Activated T-helper 1 cell treated with anti-CD3 and anti-CD28 coated beads, Interleukin-12 subunit alpha, Interleukin-12 subunit beta, Interleukin-2, Interleukin-4 antibody, amounts not matched to agents 30 ng/mL and 10 ng/mL and 1 ng/mL, durations not matched to agents 14 hours and 24 hours and 36 hours (primary cell): ENCODE data around the gene GPX3. TPM values are rescaled to one million over a fixed set of nuclear protein-coding genes. Genes with fewer than 3 reads are reported as not detected.
A peak's percentile ranks its signal among the peaks of the same experiment; 100 is the strongest.

Source experiments
- DNase-seq: peaks from one replicate; pipeline ENCODE4 v3.0.0; 2021; ENCODE audit warnings: low spot score
- H3K27ac Mint-ChIP-seq: one replicate; pipeline ENCODE4 v1.8.0; 2021; ENCODE audit warnings: mild to moderate bottlenecking, mixed read lengths
- H3K27me3 Mint-ChIP-seq: one replicate; pipeline ENCODE4 v1.8.0; 2022; ENCODE audit warnings: mild to moderate bottlenecking, moderate library complexity, mixed read lengths; ENCODE audit not compliant: insufficient read depth
- H3K36me3 Mint-ChIP-seq: one replicate; pipeline ENCODE4 v1.8.0; 2021; ENCODE audit warnings: low read depth, mixed read lengths
- H3K4me1 Mint-ChIP-seq: one replicate; pipeline ENCODE4 v1.8.0; 2021; ENCODE audit warnings: low read depth, mixed read lengths
- H3K4me3 Mint-ChIP-seq: one replicate; pipeline ENCODE4 v1.8.0; 2021; ENCODE audit warnings: mild to moderate bottlenecking, moderate library complexity, mixed read lengths
- H3K9me3 Mint-ChIP-seq: one replicate; pipeline ENCODE4 v1.8.0; 2021; ENCODE audit warnings: mixed read lengths
- intact Hi-C: fragments of 100-400 bp; cut with micrococcal nuclease; formaldehyde crosslinking; loops from one replicate; pipeline ENCODE4 v1.15.1; 2024
- total RNA-seq: library from RNA; stranded (reverse); gene quantifications from 2 replicates; pipeline ENCODE4 v1.2.3, GENCODE V29; 2022

The GPX3 gene
- total RNA-seq, 1 donor from 2014 or later = not detected

DNA sequence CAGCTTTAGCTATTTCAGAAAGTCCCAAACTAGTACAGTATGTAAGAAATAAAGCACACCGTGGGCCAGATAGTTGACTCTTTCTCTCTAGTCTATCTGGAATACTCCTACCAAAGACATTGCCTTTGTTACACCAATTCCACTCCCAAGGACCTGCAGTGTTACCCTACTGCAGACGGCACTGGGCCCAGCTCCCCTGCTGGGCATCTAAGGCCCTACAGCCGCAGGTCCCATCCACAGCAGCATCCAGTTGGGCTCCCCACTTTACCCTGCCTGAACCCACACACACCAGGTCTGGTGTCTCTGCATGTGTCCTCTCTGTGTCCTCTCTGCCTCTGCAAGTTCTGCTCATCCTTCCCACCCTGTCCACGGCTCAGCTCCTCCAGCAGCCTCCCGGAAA lies 37.9 kb downstream of the GPX3 start:
- H3K36me3 Mint-ChIP-seq = peaks cover 60% of the 10 kb centered on the region
- no peaks in the 10 kb centered on the region for H3K27me3 Mint-ChIP-seq
- H3K9me3 Mint-ChIP-seq = no peaks in the 10 kb centered on the region
- intact Hi-C loops = no loop called here
- no peak for DNase-seq
- H3K27ac Mint-ChIP-seq = no peak overlapping the region
- H3K4me1 Mint-ChIP-seq = peaks cover 40% of the 10 kb centered on the region
- H3K4me3 Mint-ChIP-seq = no peak overlapping the region

DNA sequence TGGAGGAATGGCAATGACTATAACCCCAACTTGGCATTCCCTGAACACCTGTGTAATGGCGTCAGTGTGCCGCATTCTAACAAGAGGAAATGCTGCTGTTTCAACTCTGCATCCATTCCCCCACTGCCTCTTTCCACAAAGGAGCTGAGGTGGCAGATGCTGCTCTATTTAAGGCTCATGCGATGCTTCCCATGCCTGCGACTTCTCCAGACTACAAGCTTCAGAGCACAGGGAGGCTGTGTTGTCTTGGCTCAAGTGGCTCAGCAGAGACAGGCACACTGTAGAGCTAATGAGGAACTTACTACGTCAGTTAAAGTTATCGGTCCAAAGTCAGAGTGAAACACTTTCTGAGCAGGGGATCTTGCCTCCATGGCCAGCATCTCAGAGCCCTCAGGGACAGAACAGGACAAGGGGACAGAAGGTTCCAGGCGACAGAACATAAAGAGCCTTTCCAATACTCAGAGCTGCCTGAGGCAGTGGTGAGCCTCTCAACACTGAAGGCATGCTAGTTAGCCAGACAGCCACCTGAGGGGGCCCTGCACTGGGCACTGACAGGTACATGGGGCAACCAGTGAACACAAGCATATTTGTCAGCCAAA lies 38.6 kb downstream of the GPX3 start:
- peaks cover 61% of the 10 kb centered on the region for H3K36me3 Mint-ChIP-seq
- DNase-seq = no peak
- H3K4me3 Mint-ChIP-seq = peak overlapping the region; percentile 45

DNA sequence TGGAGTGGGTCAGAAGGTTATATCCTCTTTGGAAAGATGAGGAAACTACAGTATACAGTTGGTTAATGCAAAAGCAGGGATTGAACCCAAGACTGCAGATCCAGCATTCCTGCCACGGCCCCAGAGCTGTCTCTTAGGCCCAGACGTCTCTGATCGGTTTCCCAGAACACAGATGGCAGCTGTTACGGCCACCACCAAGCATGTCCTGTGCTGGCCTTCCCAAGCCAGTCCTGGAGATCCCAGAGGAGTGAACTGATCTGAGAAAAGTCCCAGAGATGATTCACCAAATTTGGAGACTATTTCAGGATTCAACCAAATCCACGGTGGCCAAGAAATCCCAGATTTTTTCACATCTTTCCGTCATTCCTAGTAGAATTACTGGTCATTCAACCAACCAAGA lies 40.4 kb downstream of the GPX3 start:
- H3K9me3 Mint-ChIP-seq = no peaks in the 10 kb centered on the region
- H3K36me3 Mint-ChIP-seq = peaks cover 52% of the 10 kb centered on the region
- no peak for DNase-seq
- no peak overlapping the region for H3K4me3 Mint-ChIP-seq
- intact Hi-C loops = no loop called here
- no peaks in the 10 kb centered on the region for H3K27me3 Mint-ChIP-seq
- H3K4me1 Mint-ChIP-seq = peaks cover 56% of the 10 kb centered on the region
- H3K27ac Mint-ChIP-seq = peak overlapping the region; percentile 96

More for the DNA sequence above, 38.6 kb downstream of the GPX3 start:
- no peaks in the 10 kb centered on the region for H3K9me3 Mint-ChIP-seq
- peaks cover 44% of the 10 kb centered on the region for H3K4me1 Mint-ChIP-seq
- H3K27ac Mint-ChIP-seq = peak overlapping the region; percentile 96
- intact Hi-C loops = no loop called here
- H3K27me3 Mint-ChIP-seq = no peaks in the 10 kb centered on the region

DNA sequence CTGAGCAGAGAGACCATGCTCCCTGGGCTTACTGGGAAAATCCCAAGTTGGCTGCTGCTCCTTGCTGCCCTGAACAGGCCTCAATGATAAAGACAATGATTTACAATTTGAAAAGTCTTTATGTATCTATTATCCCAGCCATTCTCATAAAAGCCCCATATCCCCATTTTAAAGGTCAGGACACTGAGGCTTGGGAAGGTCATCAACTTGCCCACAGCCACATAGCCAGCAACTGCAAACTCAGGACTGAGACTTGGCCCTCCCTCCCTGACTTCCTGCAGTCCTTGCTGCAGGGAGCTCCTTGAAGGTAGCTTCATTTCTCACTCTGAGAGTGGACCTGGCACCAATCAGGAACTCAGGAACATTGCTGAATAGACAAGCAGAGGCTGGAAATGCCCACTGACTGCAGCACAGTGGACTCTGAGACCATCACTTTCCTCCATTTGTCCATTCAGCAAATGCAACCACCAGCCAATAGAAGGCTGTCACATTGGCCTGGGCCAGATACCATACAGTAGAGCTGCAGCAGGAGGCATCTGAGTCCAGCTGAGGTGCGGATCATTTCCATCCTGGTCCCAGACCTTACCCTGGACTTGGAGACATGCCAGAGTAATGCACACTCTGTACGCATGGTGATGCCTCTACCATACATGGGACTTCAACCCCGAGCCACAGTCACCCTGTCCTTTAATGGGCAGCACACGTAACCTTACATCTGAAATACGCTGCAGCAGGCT lies 42.2 kb downstream of the GPX3 start:
- DNase-seq = no peak
- Mint-ChIP-seq H3K4me3 (no peak overlapping the region), H3K4me1 (peaks cover 74% of the 10 kb centered on the region), H3K9me3 (no peaks in the 10 kb centered on the region), H3K36me3 (peaks cover 54% of the 10 kb centered on the region), H3K27me3 (no peaks in the 10 kb centered on the region), H3K27ac (peak overlapping the region; percentile 87)
- intact Hi-C loops = no loop called here

DNA sequence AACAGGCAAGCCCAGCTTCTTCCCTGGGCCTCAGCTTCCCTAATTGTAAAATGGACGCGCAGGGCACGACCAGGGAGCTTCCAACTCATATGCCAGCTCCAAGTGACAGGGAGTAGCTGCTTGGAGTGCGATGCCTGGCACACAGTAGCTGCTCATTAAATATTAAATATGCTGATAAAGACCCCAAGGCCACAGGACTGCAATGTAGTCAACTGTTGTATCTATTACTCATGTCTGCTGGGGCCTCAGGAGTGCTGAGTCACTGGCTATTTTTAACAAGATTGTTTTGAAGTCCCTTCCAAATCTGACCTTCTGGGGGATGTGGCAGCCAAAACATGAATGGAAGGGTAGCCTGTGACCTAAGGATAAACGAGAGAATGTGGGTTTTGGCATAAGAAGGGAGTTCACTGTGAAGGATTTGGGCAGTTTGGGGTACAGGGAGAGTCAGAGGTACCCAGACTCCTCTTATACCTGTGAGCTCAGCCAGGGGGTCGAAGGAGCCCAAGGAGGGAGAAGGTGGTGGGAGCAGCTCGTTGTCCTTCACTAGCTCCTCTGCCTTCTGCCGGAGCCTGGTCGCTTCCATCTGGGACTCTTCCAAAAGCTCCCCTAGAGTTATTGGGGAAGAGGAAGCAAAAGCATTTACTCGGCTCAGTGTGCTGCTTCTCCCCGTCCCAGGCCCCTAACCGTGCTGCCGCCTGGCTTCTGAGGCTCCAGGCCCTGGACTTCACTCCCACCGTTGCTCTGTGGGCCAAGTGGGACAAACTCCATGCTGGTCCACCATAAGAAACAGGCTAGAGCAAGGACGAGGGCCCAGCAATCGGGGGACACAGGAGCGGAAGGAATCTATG lies 43.0 kb downstream of the GPX3 start:
- H3K27ac Mint-ChIP-seq = peak overlapping the region; percentile 87
- H3K36me3 Mint-ChIP-seq = peaks cover 56% of the 10 kb centered on the region
- H3K4me1 Mint-ChIP-seq = peaks cover 82% of the 10 kb centered on the region
- no peak for DNase-seq
- H3K9me3 Mint-ChIP-seq = no peaks in the 10 kb centered on the region
- no peaks in the 10 kb centered on the region for H3K27me3 Mint-ChIP-seq
- intact Hi-C loops = no loop called here
- H3K4me3 Mint-ChIP-seq = no peak overlapping the region

DNA sequence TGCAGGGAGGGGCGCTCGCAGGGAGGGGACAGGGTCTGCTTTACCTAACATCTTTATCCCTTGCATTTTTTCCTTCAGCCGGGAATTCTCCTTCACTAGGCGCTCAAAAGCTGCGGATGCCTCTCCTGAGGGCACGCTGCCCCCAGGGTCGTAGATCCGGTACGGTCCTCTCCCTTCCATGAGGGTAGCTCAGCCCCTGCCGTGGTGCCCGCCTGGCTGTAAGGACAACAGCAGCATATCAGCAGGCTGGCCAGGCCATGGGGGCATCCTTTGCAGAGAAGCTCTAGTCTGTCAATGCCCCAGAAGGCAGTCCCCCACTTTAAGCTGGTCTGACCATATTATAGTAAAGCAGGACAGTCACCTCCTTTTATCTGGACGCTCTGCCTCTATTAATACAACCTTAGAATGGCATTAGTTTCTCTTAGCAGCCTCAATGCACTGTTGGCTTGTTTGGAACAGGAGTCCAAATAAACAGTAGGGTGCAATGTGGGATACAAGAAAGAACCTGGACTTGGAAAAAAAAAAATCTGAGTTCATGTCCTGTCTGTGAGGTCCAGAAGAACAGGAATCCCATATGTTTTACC lies 44.6 kb downstream of the GPX3 start:
- Mint-ChIP-seq H3K27me3 (no peaks in the 10 kb centered on the region), H3K4me3 (no peak overlapping the region), H3K27ac (peak overlapping the region; percentile 42), H3K36me3 (peaks cover 48% of the 10 kb centered on the region), H3K9me3 (no peaks in the 10 kb centered on the region), H3K4me1 (peaks cover 86% of the 10 kb centered on the region)
- no peak for DNase-seq
- intact Hi-C loops = no loop called here

DNA sequence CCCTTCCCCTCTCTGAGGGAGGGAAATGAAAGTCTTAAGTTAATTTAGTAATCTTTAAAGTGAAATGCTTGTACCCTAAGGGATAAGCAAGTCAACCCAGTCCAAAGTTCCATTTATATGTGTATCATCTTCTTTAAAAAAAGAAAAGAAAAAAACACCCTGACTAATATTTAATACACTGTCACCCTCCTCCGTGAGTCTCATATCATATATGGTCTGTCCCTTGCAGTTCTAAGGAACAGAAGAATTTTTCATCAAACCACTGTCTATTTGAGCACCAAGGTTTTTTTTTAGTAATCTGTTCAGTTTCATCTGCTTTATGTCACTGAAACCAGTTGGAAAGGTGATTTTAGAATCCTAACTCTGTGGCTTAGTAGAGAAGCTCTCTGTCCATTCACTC lies 45.2 kb downstream of the GPX3 start:
- H3K4me1 Mint-ChIP-seq = peaks cover 86% of the 10 kb centered on the region
- peaks cover 45% of the 10 kb centered on the region for H3K36me3 Mint-ChIP-seq
- no peak for DNase-seq
- H3K27me3 Mint-ChIP-seq = no peaks in the 10 kb centered on the region
- H3K9me3 Mint-ChIP-seq = no peaks in the 10 kb centered on the region
- H3K27ac Mint-ChIP-seq = peak overlapping the region; percentile 42
- H3K4me3 Mint-ChIP-seq = peak overlapping the region; percentile 6
- intact Hi-C loops = no loop called here

DNA sequence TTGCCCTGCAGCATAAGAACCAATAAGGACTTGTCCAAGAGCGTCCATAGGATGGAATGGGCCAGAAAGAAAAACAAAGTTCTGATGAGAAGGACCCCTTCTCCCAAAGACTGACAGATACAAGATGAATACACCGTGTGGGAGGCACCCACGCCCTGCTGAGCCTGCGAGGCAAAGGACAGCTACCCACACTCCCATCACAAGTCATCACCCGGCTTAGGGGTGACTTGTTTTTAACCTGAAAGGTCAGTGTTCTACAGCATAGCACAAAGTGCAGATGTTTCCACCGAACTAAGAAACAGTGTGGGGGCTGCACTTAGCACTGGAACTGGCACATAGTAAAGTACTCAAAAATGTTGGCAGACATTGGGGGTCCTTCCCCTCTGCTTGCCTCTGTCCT lies 46.5 kb downstream of the GPX3 start:
- DNase-seq = no peak
- H3K4me1 Mint-ChIP-seq = peaks cover 86% of the 10 kb centered on the region
- H3K36me3 Mint-ChIP-seq = peaks cover 45% of the 10 kb centered on the region
- H3K27me3 Mint-ChIP-seq = no peaks in the 10 kb centered on the region
- H3K27ac Mint-ChIP-seq = peak overlapping the region; percentile 88
- intact Hi-C loops = no loop called here
- H3K4me3 Mint-ChIP-seq = peak overlapping the region; percentile 42
- no peaks in the 10 kb centered on the region for H3K9me3 Mint-ChIP-seq

DNA sequence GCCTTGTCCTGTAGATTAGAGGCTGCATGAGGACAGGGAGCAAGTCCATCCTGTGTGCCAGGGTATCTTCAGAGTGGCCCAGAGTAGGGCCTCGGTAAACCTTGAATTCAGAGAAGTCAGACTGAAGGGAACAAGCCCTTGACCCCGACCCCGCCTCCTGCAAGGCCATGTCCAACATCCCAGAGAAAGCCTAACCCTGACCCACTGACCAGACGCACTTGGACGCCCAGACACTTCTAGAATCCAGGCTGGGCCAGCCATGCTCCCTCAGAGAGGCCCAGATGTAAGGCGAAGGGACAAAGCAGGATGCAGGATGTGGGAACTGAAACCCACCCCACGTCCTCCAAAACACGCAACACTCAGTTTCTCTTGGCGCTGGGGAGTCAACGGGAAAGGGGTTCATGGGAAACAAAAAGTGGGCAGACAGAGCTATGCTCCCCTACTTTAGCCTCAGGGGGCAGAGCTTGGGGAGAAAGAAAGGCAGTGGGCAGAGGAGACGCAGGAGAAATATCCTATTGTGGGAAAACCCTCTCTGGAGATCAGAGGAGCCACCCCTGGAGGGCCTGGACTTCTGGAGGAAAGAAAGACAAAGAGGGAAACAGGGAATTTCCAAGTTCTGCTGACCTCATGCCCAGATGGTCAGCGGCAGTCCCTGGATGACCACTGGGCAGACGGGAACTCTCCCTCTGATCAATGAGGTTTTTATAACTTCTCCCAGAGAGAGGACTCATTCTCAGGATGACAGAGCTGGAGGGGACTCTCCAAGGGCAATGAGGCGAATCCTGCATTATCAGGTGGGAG lies 47.4 kb downstream of the GPX3 start:
- no peak for DNase-seq
- Mint-ChIP-seq H3K27me3 (no peaks in the 10 kb centered on the region), H3K36me3 (peaks cover 48% of the 10 kb centered on the region), H3K4me3 (peak overlapping the region; percentile 42), H3K27ac (peak overlapping the region; percentile 88), H3K4me1 (peaks cover 92% of the 10 kb centered on the region), H3K9me3 (no peaks in the 10 kb centered on the region)
- intact Hi-C loops = loop anchor here (2.0 kb wide), 2 partner anchors 15 to 31 kb away; no protein-coding TSS in a partner anchor

DNA sequence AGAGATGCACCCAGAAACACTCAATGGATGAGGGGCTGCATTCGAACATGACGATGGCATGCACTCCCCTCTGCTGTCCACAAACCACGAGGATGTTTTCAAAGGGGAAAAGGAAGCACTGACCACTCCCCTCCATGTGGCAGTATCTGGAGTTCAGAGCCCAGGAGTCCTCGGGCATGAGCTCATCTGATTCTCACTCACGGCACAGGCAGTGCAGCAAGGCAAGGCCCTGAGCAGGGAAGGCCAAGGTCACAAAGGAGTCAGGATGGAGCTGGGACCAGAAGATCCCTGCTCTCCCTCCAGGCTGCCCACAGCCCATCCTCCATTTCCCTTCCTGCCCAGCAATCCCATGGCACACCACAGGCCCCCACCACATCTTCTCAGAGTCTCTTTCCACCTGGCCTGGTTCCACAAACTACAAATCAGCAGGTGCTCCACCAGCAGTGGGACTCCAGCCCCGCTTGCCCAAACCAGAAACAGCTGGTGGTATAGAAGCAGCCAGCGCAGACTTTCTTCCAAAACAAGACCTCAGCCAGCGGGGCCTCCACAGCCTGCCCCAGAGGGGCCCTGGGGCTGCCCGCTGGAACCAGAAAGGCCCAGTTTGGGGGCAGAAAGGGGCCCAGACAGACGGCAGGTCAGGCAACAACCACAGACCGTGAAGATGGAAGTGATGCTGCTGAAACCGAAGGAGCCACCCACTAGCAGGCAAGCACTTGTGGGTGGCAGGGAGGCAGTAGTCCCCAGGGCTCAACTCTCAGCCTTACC lies 48.2 kb downstream of the GPX3 start:
- intact Hi-C loops = loop anchor here (1.0 to 2.0 kb wide), 3 partner anchors 10 to 30 kb away; no protein-coding TSS in a partner anchor
- H3K4me3 Mint-ChIP-seq = peak overlapping the region; percentile 49

DNA sequence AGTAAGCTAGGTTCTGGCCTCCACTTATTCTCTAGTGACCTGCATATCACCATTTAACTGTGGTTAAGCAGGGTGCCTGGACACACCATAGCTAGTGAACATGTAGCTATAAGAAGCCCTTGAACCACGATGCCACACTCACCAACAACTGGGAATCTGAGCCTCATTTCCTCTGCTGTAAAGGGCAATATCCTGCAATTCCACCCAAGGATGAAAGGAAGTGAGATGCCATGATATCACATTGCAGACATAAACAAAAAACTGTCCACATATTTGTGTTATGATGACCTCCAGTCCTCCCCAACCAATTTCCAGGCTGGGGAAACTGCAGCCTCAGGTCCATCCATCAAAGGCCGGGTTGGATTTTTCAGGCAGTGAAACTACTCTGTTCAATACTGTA lies 50.1 kb downstream of the GPX3 start:
- no peak overlapping the region for H3K4me3 Mint-ChIP-seq
- H3K4me1 Mint-ChIP-seq = peaks cover 84% of the 10 kb centered on the region
- intact Hi-C loops = no loop called here
- no peak for DNase-seq
- H3K27ac Mint-ChIP-seq = no peak overlapping the region
- H3K36me3 Mint-ChIP-seq = peaks cover 56% of the 10 kb centered on the region
- H3K27me3 Mint-ChIP-seq = no peaks in the 10 kb centered on the region
- H3K9me3 Mint-ChIP-seq = no peaks in the 10 kb centered on the region

More for the DNA sequence above, 48.2 kb downstream of the GPX3 start:
- Mint-ChIP-seq H3K4me1 (peaks cover 88% of the 10 kb centered on the region), H3K36me3 (peaks cover 50% of the 10 kb centered on the region), H3K27ac (peak overlapping the region; percentile 88), H3K27me3 (no peaks in the 10 kb centered on the region), H3K9me3 (no peaks in the 10 kb centered on the region)
- DNase-seq = no peak
